Osteoblast (primary cell): ENCODE data around the gene PPARGC1A. TPM values are rescaled to one million over a fixed set of nuclear protein-coding genes. Genes with fewer than 3 reads are reported as not detected.

Source experiments
- DNase-seq: peaks from one replicate; pipeline ENCODE4 v3.0.0; 2011; ENCODE audit warnings: low spot score, mixed read lengths; ENCODE audit not compliant: insufficient read length; ENCODE audit errors: missing footprints
- H2AFZ ChIP-seq: 2 replicates; pipeline ENCODE4 v1.6.0; 2011; ENCODE audit warnings: mild to moderate bottlenecking, low read length
- H3K27ac ChIP-seq: 2 replicates; pipeline ENCODE4 v1.5.1; 2011; ENCODE audit warnings: mild to moderate bottlenecking, low read depth, low read length, moderate library complexity
- H3K27me3 ChIP-seq: 2 replicates; pipeline ENCODE4 v1.6.0; 2012; ENCODE audit warnings: mild to moderate bottlenecking, control low read depth, inconsistent platforms, low read length, moderate library complexity; ENCODE audit not compliant: insufficient read depth
- H3K36me3 ChIP-seq: 2 replicates; pipeline ENCODE4 v1.5.1; 2011; ENCODE audit warnings: mild to moderate bottlenecking, low read length, control low read depth, moderate library complexity; ENCODE audit not compliant: insufficient read depth
- H3K4me1 ChIP-seq: 2 replicates; pipeline ENCODE4 v1.5.1; 2011; ENCODE audit warnings: mild to moderate bottlenecking, low read length, control low read depth, moderate library complexity; ENCODE audit not compliant: insufficient read depth
- H3K4me2 ChIP-seq: 2 replicates; pipeline ENCODE4 v1.6.0; 2011; ENCODE audit warnings: mild to moderate bottlenecking, low read length; ENCODE audit not compliant: insufficient read depth
- H3K4me3 ChIP-seq: fragments of 200-600 bp; sonication (generic); 3 replicates; pipeline ENCODE4 v1.5.1; 2012; ENCODE audit warnings: mild to moderate bottlenecking, low read length, inconsistent platforms; ENCODE audit not compliant: insufficient read depth
- H3K79me2 ChIP-seq: 2 replicates; pipeline ENCODE4 v1.6.0; 2012; ENCODE audit warnings: mild to moderate bottlenecking, low read length, control low read depth, inconsistent platforms; ENCODE audit not compliant: insufficient read depth
- H3K9me3 ChIP-seq: 2 replicates; pipeline ENCODE4 v1.5.1; 2011; ENCODE audit warnings: low read depth, low read length, control low read depth
- H4K20me1 ChIP-seq: 2 replicates; pipeline ENCODE4 v1.6.0; 2012; ENCODE audit warnings: mild to moderate bottlenecking, low read length, control low read depth; ENCODE audit not compliant: insufficient read depth
- CTCF ChIP-seq: IDR thresholded peaks from 2 replicates; pipeline ENCODE4 v1.5.1; 2011; ENCODE audit warnings: mild to moderate bottlenecking, low read depth, low read length, moderate library complexity; ENCODE audit errors: extremely low read depth
- total RNA-seq: library from RNA; depleted of rRNA; stranded (reverse); fragments of >200 nt; gene quantifications from 2 replicates; pipeline ENCODE4 v1.2.3, GENCODE V29; 2012

The PPARGC1A gene
- total RNA-seq, 1 donor, result 2.5 TPM

- no peak overlapping the region for H3K27ac ChIP-seq
- no peak overlapping the region for H3K4me3 ChIP-seq
Observed at GRCh38 chr4:23930750-23931488, 41.1 kb upstream of the PPARGC1A start.

GRCh38 chr4:23929248-23929647 is 39.4 kb upstream of the PPARGC1A start:
- H3K27me3 ChIP-seq, result no peaks in the 10 kb centered on the region
- no peaks in the 10 kb centered on the region for H3K4me1 ChIP-seq
- no peaks in the 10 kb centered on the region for H3K9me3 ChIP-seq
- no peaks in the 10 kb centered on the region for H3K79me2 ChIP-seq
- no peaks in the 10 kb centered on the region for H3K36me3 ChIP-seq
- H4K20me1 ChIP-seq, result no peaks in the 10 kb centered on the region
- H2AFZ ChIP-seq, result no peak overlapping the region
- H3K27ac ChIP-seq, result no peak overlapping the region
- no peak for DNase-seq
- TF ChIP-seq CTCF, result no peak
- H3K4me2 ChIP-seq, result no peak overlapping the region
- no peak overlapping the region for H3K4me3 ChIP-seq

More at GRCh38 chr4:23930750-23931488, 41.1 kb upstream of the PPARGC1A start:
- peaks cover 8% of the 10 kb centered on the region for H3K4me1 ChIP-seq
- H3K36me3 ChIP-seq, result no peaks in the 10 kb centered on the region
- no peaks in the 10 kb centered on the region for H3K27me3 ChIP-seq
- peak overlapping the region; percentile 58 for H2AFZ ChIP-seq
- no peaks in the 10 kb centered on the region for H3K9me3 ChIP-seq
- DNase-seq, result no peak
- no peak for TF ChIP-seq CTCF
- no peaks in the 10 kb centered on the region for H3K79me2 ChIP-seq
- no peaks in the 10 kb centered on the region for H4K20me1 ChIP-seq
- H3K4me2 ChIP-seq, result no peak overlapping the region

GRCh38 chr4:23924556-23924955 is 34.7 kb upstream of the PPARGC1A start:
- Histone ChIP-seq H4K20me1 (no peaks in the 10 kb centered on the region), H3K4me3 (no peak overlapping the region), H3K79me2 (no peaks in the 10 kb centered on the region), H3K4me2 (no peak overlapping the region), H3K27me3 (no peaks in the 10 kb centered on the region), H3K36me3 (no peaks in the 10 kb centered on the region), H3K27ac (no peak overlapping the region), H3K4me1 (no peaks in the 10 kb centered on the region), H3K9me3 (no peaks in the 10 kb centered on the region), H2AFZ (no peak overlapping the region)
- DNase-seq, result no peak
- no peak for TF ChIP-seq CTCF

- Histone ChIP-seq H3K4me2 (no peak overlapping the region), H2AFZ (no peak overlapping the region), H3K9me3 (no peaks in the 10 kb centered on the region), H3K27ac (no peak overlapping the region), H3K4me1 (no peaks in the 10 kb centered on the region), H4K20me1 (no peaks in the 10 kb centered on the region), H3K4me3 (no peak overlapping the region), H3K27me3 (no peaks in the 10 kb centered on the region), H3K79me2 (no peaks in the 10 kb centered on the region), H3K36me3 (no peaks in the 10 kb centered on the region)
- no peak for TF ChIP-seq CTCF
- DNase-seq, result no peak
Observed at GRCh38 chr4:23923840-23924239, 34.0 kb upstream of the PPARGC1A start.
